ENCODE measurements around the gene SIM1.

The SIM1 gene

DNA sequence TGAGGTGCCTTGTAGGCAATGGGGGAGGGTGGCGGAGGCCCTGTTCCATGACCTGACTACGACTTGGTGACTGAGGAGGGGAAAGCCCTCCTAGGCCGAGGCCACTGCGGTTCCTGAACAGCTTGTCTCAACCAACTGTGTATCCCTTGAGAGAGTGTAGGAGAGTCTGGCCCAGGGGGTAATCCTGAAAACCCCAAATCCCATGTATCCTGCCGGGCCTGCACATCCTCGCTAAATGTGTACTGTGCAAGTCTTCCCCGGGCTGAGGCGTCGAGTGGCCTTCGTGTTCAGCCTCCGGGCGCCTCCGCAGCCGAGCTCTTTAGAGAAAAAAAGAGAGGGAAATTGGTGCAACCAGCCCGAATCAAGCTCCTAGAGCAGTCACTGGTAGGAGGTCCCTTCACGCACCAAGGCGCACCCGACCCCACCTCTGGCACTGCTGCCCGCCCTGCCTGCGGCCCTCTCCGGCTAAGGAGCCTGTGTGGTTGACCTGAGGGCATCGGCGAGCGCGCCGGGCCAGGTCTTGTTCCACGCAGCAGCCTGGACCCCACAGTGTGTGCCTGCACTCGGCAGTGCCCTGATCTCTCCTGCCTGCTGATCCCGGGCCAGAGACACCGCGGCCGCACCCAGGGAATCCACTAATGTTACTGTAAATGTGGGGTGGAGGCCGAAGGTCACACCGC lies 7.3 kb downstream of the SIM1 start:
- DNase-seq (ENCODE audit: low spot score) = peak; percentile 80

DNA sequence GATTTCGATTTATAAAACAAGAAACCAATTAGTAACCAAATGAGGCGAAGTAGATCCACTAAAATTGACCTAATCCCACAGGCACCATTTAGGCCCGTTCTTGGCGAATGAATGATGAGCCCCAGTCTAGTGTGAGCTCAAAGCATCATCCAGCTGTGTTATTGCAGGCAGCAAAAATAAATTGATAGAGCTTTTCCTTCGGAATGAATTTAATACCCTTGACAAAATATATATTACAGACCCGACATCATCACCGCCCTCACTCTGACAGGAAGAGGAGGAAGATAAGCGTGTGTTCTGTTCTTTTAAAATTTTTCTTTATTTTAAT lies 7.8 kb downstream of the SIM1 start:
- no peak for DNase-seq (ENCODE audit: low spot score)

DNA sequence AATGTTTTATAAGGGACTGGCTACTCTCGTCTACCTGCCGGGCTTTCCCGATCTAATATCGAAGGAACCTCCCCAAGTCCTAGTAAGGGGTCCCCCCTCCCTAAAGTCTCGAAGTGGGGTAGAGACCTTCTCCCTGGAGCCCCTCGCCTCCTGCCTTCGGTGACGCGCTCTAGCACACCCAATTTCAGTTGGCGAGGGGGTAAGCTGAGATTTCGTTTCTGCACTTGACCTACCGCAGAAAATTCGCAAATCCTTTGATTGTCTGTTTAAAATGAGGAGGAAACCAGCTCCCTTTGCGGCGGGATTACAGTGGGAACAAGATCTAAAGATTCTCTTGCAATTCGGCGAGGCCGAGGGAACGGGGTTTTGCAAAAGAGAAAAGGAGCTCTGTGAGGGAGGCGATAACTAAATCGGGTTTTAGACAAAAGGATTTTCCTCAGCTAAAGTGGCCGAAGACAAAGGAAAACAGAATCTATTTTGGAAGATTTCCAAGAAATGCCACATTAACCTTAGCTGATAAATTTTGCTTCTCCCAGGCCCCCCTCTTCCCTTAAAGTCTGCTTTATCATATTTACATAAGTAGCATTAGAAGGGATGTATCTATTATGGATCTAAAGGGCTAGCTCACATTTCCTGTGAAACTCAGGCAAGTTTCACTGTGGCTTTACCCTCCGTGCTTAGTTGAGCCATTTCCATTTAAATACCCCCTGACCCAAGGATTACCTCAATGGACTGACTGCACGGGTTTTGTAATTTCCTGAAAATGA lies 8.4 kb downstream of the SIM1 start:
- DNase-seq (ENCODE audit: low spot score) = no peak

DNA sequence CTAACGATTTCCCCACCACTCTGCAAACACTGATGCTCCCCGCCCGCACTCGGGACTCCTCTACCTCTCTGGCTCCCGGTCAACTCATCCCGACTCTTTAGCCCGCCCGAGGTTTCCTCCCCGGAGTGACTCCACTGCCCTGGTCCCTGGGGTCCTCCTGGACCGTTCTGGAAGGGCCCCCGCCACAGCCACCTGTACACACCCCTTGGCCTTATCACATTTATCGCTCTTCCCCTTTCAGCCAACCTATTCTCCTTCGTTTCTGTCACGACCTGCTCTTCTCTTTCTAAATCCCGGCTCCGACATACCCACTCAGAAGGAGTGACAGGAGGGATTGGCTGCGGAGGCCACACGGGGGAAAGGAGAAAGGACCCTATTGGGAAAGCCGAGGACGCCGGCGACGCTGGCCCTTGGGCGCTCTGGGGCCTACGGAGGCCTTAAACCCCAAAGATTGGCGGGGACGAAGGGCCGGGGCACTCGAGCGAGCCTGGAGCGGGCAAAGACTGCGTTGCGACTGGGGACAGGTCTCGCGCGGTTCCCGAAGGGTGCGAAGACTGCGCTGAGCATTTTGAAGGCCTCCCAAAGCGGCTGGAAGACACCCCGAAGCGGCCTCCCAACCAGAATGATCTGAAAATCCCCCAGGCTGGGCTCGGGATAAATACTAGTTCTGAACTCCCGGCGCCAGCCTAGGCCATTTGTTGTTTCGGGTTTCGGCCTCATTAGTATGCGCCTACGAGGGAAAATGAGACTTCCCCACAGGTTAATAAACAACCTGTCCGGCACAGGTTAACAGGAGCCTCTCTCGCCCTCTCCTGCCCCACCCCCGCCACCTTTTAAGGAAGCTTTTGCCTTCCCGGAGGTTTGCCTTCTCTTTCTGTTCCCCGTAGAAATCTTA lies 9.2 kb downstream of the SIM1 start:
- DNase-seq (ENCODE audit: low spot score) = peak; percentile 96

DNA sequence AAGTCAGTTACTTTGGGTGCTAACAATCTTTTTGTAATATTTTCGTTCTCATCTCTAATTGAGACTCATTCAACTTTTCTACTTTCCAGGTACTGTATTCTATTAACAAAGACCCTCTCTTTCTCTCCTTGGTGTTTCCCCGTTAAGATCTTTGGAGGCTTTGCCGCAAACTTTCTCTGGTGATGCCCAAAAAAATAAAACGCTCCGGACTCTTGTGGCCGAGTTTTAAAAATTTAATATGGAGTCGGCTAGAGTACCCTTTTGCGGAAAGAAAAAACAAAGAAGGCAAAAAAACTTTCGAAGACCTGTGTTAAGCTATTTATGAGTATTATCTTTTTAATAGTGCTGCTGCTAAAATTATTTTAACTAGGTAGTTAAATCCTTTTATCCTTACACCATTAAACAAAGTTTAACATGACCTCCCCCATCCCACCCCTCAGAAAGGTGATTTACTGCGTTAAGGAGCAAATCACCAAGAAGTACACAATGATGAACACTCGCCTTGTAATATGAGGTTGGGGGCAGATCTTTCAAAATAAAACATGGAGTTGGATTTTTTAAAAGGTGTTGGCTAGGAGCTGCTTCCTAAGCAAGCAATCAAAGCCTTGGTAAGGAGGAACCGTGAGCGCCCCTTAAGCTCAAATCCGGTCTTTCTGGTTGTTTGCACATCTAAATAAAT lies 10.0 kb downstream of the SIM1 start:
- peak; percentile 49 for DNase-seq (ENCODE audit: low spot score)

DNA sequence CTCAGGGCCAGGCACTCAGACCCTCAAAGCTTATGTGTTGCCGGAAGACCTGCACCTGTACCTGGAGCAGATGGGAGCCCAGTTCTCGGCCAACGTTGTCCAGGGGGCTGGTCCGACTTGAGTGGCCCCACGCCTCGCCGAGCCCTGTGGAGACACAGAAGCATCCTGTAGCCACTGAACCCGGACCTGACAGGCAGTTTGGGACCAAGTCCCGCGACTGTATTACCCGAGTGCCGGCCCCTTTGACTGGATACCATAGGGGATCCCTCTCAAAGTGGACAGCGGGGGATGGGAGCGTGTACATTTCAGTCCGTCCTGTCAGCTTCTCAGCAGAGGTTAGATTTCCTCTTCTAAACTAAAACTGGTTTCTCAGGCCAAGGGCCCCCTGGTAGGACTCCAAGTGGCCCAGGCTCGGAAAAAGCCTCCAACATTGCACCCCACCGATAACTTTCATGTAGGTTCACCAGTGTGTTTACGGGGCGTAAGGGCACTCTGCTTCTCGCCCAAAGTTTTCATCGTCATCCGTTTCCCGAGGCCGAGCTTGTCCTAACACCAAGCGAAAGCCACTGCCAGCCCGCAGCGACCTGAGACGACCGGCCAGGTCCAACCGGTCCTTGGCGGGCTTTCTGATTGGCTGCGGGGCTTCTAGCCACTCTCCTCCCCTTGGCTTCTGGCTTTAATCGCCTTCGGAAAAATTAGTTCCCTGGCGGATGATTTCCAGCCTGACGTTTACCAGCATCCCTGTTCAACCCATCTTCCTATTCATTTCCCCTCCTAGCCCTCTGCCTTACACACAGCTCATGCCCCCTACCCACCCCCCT lies 10.8 kb downstream of the SIM1 start:
- DNase-seq (ENCODE audit: low spot score) = peak; percentile 88

DNA sequence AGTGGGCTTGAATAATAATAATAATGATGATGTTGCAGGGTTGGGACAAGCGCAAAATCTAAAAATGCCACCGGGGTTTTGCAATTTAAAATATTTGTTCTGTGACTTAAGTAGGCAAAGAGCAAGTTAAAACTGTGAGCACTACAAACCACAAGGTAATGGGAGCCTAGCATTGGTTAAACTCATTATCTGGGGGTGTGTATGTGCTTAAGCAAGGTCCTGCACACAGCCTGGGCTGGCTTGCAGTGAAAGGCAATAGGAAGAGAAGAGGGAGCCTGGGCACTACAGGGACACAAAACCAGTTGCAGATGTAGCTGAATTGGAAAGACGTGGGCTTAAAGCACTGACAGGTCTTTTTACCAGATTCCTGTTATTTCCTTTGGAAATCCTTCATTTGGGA lies 11.7 kb downstream of the SIM1 start:
- peak; percentile 25 for DNase-seq (ENCODE audit: low spot score)

DNA sequence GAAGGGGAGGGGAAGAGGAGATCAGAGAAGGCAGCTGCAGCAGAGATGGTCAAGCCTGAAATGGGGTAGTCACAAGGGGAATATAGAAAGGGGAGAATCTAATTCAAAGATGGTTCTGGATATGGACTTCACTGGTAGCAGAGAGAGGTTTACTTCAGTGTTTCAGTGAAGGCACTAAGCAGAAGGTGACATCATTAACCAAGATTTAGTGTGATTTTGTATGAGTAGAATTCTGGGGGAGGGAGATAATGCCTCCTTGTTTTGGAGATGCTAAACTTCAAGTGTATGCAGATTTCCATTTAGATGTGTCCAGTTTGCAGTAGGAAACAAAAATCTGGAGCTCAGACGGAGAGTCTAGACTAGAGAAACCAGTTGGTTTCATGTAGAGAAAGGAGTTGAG lies 13.1 kb downstream of the SIM1 start:
- DNase-seq (ENCODE audit: low spot score) = no peak

DNA sequence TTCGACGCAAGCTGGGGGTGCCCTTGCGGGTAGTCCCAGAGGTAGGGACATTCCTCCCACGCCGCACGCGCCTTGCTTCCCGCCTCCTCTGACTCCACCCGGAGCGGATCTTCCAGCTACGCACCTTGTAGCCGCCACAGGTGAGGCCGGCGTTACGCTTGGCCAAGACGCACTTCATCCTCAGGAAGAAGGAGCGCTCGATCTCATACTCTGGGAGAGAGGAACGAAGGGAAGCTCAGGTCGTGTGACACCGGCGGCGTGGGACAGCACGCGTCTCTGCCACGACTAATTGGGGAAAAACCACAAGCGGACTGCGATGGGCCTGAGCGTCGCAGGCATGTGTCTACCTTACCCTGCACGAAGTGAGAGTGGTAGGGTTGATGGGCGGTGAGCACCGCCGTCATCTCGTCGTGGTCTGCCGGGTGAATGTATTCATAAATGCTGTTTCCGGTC lies 15.5 kb downstream of the SIM1 start:
- no peak for DNase-seq (ENCODE audit: low spot score)

DNA sequence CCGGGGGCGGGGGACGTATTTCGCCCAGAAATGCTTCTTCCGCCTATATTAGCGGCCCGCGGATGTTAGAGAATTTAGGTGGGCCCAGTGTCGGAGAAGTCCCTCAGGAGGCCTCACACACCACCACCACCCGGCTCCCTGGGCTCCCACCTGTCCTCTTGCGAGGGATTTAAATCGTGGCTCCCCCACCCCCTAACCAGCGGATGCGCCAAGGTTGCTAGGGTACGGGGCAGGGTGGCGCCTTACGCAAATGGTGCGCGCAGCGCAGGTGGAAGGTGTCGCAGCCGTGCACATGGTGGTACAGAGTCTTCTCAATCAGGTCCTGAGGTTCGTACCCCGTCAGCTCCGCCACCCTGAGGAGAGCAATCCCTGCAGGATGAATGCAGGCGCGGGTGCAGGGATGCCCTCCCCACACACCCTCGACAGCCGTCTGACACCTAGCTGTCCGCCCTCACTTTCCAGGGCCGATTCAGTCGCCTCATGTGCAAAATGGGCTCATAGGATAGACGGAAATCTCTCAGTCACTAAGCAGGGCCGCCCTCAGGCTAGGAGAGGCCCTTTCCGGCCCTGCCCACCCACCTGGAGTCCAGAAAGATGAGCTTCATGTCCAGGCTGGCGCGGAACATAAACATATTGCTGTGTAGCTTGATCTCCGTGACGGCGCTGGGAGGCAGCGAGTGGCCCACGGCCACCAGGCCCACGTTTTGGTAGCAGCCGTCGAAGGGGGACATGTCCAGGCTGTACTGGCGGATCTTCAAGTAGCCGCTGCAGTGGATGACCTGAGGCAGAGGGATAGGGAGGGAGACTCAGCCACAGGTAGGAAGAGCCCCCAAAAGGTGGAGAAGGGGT lies 16.6 kb downstream of the SIM1 start:
- DNase-seq (ENCODE audit: low spot score) = no peak

DNA sequence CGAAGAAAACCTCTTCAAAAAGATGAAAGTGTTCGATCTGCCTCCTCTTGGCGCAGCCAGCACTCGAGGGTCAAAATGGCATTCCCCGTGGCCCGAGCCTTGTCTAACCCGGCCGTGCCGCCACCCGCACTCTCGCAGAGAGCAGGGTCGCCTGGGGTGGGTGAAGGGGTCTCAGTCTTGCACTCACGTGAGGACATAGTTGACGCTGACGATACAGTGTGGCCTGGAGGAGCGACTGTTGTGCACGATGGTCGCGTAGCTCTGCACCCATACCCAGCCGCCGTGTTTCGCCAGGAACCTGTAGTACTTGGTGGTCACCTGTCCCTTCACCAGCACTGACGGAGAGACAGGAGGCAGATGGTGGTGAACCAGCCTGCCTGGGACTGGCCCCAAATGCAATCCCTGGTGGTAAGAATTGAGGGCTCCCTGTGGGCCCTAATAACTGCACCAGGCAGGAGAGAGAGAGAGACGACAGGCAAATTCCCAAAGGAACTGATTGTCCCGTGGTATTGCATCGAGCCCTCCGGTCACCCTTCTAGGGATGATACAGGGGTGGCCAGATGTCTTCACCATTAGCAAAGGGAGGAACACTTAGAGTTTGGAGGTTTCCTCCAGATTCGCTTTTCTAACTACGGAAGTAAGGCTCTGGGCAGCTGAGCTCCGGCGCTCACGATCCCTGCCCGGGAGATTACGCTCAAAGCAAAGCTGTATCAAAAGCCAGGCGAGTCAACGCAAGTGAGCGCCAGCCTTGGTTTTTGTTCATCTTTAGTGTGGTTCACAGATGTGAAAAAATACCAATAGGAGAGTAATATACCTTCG lies 17.4 kb downstream of the SIM1 start:
- no peak for DNase-seq (ENCODE audit: low spot score)

DNA sequence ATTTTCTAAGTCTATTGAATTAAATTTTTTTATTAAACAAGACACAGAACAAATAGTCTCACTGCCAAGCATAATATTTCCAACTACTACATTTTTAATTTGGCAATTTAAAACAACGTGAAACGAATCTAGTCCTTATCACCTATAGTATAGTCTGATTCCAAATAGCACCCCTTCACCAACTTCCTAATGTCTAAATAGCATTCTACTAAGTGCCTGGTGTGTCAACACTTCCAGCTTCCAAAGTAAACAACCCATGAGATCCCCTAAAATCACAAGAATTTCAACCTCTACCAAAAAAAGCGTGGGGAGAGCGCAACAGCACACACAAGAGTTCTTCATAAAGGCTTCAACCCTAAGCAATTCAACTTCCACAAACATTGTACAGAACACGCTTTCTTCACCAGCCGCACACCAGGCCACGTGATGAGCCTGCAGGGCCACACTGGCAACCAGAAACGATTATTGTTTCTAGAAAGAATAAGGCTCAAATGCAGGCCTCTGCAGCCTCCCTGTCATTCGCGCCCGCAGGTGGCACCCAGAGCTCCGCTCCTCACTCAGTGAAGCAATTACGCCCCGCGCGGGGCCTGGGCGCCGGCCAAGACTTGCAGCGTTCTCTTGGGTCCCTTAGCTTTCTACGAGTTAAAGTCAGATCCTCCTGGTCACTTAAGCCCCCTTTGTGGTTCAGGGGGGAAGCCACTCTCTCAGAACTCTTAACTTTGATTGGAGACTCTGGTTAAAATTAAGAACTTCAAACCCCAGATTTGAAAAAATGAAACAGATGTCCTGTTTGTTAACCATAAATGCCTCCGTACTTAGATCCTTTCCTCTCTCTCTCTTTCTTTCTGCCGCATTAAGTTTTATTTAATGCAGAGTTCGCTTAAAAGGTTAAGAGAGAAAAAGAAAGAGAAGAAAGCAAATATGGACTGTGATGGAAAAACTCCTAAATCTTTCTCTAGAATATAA lies 18.3 kb downstream of the SIM1 start:
- DNase-seq (ENCODE audit: low spot score) = peak; percentile 57

DNA sequence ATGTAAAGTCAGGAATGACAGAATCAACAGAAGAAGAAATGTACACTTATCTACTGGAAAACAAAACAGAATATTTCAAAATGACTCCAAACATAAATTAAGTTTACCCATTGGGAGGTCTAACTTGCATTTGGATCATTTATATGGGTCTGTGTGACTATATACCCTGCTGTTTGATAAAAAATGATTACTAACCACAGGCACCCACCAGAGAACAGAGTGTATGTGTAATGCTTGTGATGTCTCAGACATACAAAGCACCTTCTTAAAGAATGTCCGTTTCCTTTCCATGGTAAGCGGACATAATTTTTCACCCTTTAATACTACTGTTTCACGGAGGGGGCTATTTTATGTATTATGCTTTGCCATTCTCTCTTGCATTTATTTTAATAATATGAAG lies 19.2 kb downstream of the SIM1 start:
- DNase-seq (ENCODE audit: low spot score) = no peak

DNA sequence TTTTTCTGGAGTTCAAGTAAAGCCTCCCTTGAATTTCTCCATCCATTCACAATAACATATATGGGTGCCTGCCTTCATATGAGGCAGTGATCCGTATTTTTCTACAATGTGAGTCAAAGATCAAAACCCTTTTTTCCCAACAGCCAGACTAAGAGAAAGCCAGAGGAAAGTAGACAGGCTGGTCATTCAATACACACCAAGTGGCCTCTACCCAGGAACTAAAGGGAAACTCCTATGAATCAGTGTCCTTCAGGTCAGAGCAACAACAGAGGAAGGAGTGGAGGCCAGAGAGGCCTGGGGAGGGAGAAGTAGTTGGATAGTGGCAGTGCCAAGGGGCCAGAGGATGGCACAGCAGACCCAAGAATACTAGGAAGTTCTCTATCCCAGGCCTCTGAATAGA lies 23.8 kb downstream of the SIM1 start:
- DNase-seq (ENCODE audit: low spot score) = peak; percentile 78

DNA sequence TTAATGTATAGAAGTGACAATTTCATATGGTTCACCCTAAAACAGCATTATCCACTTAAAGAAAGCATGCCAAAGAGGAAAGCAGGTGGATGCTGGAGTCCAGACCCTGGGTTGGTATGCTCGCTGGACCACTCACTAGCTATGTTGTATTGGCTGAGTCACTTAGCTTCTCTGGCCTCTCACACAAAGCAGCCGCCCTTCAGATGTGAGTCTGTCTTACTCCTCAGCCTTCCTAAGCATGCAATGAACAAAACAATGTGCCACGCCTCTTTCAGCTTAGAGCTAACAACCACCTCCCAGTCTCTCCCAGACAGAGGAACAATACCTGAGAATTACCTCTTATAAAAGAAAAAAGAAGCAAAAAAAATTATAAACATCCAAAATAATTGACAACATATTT lies 29.4 kb downstream of the SIM1 start:
- DNase-seq (ENCODE audit: low spot score) = peak; percentile 89

DNA sequence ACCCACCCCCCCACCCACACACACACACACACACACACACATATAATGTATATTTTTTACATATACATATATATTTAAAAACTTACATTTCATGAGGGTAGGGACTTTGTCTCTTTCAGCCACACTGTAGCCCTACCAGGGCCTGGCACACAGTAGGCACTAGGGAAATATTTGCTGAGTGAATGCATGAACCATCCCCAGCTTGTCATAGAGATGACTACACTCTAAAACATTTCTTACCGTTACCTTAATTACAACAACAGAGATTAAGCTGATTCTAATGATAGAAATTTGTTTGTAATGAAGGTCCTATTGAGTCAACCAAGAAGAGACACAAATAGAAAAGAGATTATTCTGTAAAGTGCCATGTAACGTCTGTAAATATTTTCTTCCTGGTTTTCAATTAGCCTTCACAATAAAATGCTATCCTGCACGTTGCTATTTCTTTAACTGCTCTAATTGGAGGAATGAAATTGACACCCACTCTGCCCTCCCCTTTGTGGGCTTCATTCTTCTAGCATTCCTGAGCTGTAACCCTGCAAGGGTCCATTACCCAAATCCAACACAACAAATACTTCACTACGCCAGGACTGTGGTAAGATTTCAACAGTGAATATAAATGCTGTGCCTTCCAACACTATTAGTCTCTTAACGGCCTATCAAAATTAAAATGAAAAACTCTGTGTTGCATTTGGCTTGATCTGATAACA lies 30.8 kb downstream of the SIM1 start:
- peak; percentile 59 for DNase-seq (ENCODE audit: low spot score)

DNA sequence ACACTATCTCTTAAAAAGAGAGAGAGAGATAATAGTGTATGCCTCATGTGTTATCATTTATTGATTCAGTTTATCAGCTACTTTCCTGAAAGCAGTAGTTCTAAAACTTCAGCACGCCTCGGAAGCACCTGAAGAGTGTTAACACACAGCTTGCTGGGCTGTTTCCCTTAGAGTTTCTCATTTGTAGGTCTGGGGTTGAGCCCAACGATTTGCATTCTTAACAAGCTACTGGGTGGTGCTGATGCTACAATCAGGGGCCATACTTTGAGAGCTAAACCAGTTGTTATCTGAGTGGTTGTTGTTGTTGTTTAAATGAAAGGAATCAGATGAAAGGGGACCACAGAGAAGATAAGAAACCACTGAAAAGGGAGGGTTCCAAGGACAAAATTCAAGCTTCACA lies 32.6 kb downstream of the SIM1 start:
- DNase-seq (ENCODE audit: low spot score) = no peak

DNA sequence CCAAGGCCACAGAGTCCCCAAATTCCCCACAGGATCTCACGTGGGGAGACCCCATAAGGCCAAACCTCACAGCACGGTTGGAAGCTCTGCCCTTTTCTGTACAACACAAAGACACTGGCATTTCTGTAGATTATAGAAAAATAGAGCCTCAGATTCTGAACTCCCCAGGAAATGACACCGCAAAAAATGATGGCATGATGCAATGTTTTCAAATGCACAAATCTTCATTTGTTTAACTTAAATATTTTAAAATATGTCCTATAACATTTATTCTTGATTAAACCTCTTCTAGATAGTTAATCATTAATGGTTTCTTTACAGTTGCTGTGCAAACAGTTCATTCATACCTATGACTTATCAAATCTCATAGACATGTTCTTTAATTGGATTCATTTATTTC lies 33.8 kb downstream of the SIM1 start:
- no peak for DNase-seq (ENCODE audit: low spot score)
